ENCODE results near the gene TRIM40.
"Not testable (repeated sequence)": the region's sequence is repeated elsewhere in the genome, so short reads cannot be mapped to it uniquely, and the experiment has no call there.

Gene TRIM40

DNA sequence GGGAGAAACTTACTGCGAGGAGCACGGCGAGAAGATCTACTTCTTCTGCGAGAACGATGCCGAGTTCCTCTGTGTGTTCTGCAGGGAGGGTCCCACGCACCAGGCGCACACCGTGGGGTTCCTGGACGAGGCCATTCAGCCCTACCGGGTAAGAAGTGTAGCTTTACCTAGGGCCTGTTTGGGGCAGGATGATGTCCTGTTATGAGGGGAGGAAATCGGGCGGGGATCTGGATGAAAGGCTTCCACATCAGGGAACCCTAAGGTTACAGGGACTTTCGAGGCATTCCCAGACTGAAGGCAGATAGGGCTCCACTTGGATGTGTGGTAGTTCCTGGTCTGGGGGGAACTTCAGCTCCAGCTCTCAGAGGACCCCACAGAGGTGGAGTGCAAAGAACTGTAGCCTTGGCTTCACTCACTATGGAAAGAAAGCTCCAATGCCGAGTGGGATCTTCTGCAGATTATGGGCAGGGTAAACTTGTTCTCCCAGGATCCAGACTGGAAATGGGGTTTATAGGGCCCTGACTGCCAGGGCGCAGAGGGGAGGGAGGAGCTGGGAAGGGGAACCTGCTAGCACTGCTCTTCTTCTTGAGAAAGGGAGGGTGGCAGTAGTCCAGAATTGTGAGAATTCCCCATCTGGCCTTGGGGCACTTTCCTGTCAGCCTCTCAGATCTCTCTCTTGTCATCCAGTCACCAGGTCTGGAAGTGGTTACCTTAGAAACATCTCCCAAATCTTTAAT lies 28.1 kb downstream of the TRIM40 start:
- DNase-seq, result no peak
- no peak for ATAC-seq

DNA sequence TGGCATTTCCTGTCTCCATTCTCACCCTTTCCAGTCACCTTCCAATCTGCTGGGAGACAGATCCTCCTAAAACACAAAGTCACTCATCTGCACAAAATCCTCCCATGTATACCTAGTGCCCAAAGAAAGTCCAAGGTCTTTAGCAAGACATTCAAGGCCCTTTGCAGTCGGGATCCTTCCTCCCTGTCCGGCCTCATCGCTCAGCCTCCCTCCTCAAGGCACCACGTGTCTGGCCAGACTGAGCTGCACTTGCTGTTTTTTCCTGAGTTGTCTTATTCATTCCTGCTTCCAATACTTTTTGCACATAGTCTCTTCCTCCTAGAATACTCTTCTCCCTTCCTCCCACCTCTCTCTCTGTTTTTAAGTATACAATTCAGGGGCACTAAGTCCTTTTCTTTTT lies 28.8 kb downstream of the TRIM40 start:
- DNase-seq (no peak), ATAC-seq (no peak)

- DNase-seq, ATAC-seq: not testable (repeated sequence)
Observed at GRCh38 chr6:30165238-30165637, 29.3 kb downstream of the TRIM40 start.

DNA sequence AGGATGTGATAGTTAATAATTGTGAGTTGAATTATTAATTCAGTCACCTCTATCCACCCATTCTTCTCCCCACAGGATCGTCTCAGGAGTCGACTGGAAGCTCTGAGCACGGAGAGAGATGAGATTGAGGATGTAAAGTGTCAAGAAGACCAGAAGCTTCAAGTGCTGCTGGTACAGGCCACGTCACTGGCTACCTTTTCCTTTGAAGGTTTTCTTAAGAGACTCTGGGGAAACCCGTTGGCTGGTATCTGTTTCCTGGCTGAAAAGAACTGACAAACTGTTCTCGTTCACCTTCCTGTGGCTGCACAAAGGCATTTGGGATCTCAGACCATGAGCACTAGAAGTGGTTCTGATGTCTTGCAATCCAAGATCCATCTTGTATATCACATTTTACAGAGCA lies 31.2 kb downstream of the TRIM40 start:
- DNase-seq (no peak), ATAC-seq (no peak)

DNA sequence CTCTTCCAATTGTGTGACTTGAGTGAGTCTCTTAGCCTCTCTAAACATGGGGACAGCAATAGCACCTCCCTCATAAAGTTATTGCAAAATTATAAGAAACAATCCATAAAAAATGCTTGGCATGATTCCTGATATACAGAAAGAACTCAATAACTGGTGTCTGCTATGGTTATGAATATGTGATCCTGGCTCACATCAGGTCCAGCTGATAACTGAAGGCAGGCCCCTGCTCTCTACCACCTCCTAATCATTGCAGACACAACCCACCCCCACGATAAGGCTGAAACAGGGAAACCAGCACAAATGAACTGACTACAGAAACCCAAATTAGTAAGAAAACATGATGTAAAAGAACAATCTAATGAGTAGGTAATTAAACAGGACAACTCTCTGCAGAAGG lies 32.8 kb downstream of the TRIM40 start:
- ATAC-seq (no peak), DNase-seq (no peak)

DNA sequence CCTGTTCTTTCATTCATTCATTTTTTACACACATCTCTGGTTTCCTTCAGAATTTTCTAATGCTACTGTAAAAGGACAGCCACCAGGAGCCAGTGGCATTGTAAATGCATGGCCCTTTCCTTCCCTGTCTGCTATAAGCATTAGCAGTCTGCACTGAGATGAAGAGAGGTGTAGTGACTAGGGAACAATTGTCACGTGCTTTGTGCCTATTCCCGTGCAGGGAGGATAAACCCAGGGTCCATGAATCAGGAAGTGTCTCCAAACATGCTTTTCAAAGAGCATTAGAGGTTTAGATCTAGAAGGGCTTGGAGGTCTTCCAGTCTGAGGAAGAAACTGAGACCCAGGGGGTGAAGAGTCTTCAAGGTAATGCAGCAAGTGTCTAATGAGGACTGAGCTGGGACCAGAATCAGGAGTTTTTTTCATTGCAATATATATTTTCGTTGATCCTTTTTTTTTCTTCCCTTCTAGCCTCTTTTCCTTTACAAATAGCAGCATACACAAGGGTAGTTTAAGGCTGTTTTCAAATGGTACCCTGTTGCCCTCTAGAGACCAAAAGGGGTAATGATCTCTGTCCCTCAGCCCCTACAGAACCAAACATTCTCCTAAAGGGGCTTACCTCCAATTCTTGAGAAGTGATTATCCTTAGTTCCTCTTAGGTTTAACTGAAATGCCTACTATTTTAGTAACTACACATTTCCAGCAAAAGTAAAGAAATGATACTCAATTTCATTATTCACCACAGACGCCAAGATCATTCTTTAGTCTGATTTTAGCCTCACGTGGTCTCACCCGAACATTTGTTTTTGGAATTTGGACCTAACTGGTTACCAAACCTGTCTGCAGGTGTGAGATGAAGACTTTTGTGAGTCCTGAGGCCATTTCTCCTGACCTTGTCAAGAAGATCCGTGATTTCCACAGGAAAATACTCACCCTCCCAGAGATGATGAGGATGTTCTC lies 34.0 kb downstream of the TRIM40 start:
- no peak for DNase-seq
- peak; percentile 77 for ATAC-seq

GRCh38 chr6:30171677-30172471 lies 35.9 kb downstream of the TRIM40 start:
- DNase-seq (peak; percentile 15), ATAC-seq (peak; percentile 26)

GRCh38 chr6:30172681-30173080 lies 36.7 kb downstream of the TRIM40 start:
- ATAC-seq (no peak), DNase-seq (no peak)

DNA sequence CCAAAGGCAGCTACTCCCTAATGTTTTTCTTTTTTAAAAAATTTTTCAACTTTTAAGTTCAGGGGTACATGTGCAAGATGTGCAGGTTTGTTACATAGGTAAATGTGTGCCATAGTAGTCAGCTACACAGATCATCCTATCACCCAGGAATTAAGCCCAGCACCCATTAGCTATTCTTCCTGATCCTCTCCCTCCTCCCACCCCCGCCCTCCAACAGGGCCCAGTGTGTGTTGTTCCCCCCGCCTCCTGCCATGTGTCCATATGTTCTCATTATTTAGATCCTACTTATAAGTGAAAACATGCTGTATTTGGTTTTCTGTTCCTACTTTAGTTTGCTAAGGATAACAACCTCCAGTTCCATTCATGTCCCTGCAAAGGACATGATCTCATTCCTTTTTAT lies 39.8 kb downstream of the TRIM40 start:
- ATAC-seq (no peak), DNase-seq (no peak)

DNA sequence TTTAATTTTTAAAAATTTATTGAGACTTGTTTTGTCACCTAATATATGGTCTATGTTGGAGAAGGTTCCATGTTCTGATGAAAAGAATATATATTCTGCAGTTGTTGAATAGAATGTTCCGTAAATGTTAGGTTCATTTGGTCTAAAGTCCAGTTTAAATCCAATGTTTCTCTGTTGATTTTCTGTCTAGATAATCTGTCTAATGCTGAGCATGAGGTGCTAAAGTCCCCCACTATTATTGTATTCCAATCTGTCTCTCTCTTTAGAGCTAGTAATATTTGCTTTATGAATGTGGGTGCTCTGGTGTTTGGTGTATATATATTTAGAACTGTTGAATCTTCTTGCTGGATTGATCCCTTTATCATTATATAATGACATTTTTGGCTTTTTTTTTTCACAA lies 42.9 kb downstream of the TRIM40 start:
- ATAC-seq, result no peak
- no peak for DNase-seq

DNA sequence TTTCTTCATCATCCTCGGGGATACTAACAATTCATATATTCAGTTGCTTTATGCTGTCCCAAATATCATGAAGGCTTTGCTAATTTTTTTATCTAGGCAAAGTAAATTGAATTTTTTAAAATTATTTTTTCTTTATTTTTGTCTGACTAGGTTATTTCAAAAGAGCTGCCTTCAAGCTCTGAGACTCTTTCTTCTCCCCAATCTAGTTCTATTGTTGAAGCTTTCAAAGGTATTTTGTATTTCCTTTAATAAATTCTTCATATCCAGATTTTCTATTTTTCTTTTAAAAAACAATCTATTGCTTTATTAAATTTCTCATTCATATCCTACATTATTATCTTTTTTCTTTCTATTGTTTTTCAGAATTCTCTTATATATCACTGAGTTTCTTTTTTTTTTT lies 44.2 kb downstream of the TRIM40 start:
- DNase-seq (no peak), ATAC-seq (no peak)

DNA sequence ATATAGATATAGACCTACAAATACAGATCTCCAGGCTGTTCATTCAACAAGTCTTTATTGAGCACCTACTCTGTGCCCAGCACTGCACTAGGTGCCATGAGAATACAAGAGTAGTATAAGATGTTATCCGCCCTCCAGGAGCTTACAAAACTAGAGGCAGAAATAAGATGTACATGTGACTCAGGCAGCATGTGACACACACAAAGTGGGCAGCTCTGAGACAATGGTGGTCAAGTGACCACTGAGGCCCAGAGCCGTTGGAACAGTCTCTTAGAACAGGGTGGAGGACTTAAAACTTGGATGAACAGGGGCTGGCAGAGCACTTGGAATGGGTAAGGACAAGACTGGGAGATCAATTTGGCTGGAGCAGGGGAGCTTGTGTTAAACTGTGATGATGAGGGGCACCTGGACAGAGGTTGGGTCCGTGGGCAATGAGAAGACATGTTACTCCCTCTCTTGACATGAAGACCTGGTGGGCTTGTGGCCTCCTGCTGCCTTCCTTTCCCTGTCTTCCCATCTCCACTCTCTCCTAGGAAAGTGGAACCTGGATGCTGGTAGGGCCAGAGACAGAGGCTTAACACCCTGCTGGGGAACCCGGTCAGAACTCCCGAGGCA lies 48.6 kb downstream of the TRIM40 start:
- ATAC-seq, result no peak
- DNase-seq, result no peak

GRCh38 chr6:30185846-30186484 lies 50.0 kb downstream of the TRIM40 start:
- DNase-seq, result no peak

GRCh38 chr6:30188541-30188940 lies 52.6 kb downstream of the TRIM40 start:
- DNase-seq, result no peak
- no peak for ATAC-seq

More at GRCh38 chr6:30185846-30186484, 50.0 kb downstream of the TRIM40 start:
- ATAC-seq, result no peak

DNA sequence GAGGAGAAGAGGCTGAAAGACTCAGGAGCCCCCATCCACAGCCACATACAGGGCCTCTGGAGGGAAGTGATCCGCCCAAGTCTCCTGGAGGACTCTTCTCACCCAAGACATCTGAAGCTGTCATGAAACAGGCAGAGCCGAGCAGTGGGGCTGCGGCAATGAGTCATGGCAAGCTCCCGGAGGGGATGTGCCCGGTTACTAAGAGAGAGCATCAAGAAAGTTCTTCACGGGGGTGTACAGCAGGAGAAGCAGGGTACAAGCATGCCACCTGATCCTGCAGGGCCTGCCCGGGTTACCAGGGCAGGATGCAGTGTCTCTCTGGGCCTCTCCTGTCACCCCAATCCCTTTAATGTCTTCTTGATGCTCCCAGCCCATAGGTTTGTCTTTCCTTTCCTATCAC lies 56.1 kb downstream of the TRIM40 start:
- DNase-seq, result no peak

GRCh38 chr6:30194797-30195690 lies 59.1 kb downstream of the TRIM40 start:
- ATAC-seq, result no peak
- DNase-seq, result no peak

More for the DNA sequence above, 56.1 kb downstream of the TRIM40 start:
- ATAC-seq, result no peak

- ATAC-seq, result no peak
- DNase-seq, result no peak
Observed at GRCh38 chr6:30195951-30196350, 60.0 kb downstream of the TRIM40 start.

GRCh38 chr6:30196376-30196775 lies 60.4 kb downstream of the TRIM40 start:
- no peak for ATAC-seq
- DNase-seq, result no peak
